NOMO-1 treated with dmso at 0.1 percent for 144 hours (cell line): ENCODE results near the gene FBH1.
"Not testable (repeated sequence)": the region's sequence is repeated elsewhere in the genome, so short reads cannot be mapped to it uniquely, and the experiment has no call there.

Experiments
- DNase-seq: peaks from one replicate; lab custom pipeline; 2025; ENCODE audit not compliant: unreplicated experiment; lab: John Stamatoyannopoulos, UW

The FBH1 gene

DNA sequence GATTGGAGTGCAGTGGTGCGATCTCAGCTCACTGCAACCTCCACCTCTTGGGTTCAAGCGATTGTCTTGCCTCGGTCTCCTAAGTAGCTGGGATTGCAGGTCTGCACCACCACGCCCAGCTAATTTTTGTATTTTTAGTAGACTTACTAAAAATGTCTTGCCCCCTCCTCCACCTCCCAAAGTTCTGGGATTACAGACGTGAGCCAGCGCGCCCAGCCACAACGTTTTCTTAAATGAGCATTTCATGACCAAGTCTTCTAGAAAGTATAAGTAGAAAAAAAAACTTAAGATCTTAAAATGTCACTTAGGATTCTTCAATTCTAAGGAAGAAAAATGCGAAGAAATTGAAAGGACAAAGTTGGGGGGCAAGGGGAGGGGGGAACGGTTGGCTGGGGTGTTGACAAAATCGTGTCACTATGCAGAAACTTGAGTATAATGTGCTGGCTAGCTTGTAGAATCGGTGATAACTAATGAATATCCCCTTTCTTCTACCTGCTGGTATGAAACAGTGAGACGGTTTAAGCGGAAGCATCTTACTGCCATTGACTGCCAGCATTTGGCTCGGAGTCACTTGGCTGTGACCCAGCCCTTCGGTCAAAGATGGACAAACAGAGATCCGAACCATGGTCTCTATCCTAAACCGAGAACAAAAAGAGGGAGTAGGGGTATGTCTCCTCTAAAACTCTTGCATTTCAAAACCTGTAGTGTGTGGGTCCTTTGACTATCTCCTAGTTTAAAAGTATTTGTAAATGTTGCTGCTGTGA lies 12.7 kb downstream of the FBH1 start:
- no peak for DNase-seq

DNA sequence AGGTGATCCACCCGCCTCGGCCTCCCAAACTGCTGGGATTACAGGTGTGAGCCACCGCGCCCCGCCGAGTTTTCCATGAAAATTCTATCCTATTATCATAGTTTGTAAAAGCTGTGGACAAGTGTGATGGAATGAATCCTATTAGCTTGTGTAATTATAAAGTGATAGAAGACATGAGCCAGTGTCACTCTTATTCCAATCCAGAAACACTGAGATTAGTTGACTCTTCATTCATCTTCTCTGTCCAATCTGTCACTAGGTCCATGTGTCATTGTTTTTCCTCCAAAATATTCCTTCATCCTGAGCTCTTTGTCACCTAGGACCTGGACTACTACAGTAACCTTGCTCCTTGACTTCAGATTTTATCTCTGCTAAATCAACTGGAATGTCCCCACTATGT lies 13.5 kb downstream of the FBH1 start:
- DNase-seq, result no peak

DNA sequence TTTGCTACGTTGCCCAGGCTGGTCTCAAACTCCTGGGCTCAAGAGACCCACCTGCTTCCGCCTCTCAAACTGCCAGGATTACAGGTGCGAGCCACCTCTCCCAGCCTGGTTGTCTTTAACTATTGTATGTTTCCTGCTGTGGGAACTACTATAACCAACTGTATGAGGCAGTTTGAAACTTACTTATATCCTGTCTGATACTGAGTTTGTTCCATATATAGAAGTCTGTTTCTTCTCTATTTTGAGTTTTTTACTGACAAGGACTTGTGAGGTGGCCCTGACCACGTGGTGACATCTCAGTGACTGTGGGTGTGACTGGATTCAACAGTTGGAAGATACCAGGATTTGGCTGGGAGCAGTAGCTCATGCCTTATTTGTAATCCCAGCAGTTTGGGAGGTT lies 14.2 kb downstream of the FBH1 start:
- DNase-seq, result no peak

DNA sequence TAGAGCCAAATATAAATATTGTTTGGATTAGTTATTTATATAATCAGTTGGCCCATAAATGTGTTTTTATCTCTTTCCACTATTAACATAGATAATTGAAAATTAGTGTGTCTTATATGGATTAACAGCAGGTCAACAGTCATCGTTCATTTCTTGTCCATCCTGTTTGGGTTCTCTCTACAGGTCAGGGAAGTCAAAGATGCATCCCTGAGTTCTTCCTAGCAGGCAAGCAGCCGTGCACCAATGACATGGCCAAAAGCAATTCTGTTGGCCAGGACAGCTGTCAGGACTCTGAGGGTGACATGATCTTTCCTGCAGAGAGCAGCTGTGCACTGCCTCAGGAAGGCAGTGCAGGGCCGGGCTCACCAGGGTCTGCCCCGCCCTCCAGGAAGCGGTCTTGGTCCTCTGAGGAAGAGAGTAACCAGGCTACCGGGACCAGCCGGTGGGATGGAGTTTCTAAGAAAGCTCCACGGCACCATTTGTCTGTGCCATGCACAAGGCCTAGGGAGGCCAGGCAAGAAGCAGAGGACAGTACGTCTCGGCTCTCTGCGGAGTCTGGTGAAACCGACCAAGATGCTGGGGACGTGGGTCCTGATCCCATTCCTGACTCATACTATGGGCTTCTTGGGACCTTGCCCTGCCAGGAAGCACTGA lies 15.9 kb downstream of the FBH1 start:
- no peak for DNase-seq

DNA sequence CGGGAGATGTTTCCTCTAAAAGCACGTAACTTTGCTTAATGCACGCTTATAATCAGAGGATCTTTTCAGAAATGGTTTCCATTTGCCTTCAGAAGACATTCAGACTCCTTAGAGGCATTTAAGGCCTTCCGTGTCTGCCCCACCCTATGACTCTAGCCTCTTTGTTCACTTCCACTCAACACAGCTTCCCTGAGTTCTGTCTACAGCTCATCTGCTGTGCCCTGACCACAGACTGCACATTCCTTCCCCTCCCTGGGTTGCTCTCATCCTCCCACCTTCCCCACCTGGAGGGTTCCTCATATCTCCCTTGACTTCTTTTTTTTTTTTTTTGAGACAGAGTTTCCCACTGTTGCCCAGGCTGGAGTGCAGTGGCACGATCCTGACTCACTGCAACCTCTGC lies 16.6 kb downstream of the FBH1 start:
- DNase-seq, result no peak

DNA sequence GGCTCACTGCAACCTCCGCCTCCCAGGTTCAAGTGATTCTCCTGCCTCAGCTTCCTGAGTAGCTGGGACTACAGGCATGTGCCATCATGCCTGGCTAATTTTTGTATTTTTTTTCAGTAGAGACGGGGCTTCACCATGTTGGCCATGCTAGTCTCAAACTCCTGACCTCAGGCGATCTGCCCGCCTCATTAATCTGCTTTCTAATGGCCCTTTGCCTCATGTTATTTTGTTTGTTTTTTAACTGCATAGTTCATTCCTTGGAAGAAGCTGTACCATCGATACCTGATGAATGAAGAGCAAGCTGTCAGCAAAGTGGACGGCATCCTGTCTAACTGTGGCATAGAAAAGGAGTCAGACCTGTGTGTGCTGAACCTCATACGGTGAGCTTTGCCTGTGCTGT lies 18.6 kb downstream of the FBH1 start:
- DNase-seq, result not testable (repeated sequence)

DNA sequence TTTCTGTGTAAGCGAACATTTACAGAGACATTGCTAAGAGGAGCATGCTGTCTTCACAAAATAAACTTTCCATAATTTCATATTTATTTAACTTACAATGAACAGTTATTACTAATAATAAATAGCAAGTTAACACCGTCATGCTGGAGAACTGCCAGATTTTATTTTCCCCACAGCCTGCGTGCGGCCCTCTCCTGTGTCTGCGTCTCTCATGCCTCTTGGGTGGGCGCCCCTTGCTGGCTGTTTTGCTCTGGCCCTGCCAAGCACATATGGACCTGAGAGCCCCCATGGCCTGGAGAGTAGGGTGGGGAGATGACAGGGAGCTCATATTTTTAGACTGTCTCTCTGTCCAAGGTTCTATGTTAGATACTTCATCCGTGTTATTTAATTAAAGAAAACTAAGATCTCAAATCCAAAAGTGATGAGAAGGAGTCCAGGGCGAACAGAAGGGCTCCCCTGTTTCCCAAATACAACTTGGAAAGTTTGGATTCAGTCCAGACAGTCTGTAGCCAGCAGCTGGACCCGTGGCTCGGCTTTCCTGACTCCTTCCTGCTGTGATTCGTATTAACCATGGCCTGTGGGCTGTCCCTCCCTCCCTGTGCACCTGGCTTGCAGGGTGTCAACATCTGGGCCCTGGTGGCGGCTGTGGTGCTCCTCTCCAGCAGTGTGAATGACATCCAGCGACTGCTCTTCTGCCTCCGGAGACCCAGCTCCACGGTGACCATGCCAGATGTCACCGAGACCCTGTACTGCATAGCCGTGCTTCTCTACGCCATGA lies 20.5 kb downstream of the FBH1 start:
- no peak for DNase-seq

DNA sequence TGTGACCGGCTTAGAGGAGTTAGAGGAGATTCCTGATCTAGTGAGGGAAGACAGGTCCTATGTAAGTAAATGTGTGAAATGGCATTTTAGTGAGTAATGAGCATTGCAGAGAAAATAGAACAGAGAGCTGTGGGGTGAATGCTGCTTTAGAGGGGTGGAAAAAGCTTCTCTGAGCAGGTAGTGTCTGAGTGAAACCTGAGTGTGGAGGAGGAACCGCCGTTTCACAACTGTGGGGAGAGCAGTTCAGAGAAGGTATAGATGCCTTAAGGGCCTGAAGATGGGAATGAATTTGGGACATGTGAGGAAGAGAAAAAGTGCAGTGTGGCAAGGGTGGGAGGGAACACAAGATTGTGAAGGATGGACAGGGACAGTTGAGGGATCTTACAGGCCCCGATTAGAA lies 21.6 kb downstream of the FBH1 start:
- DNase-seq, result no peak

DNA sequence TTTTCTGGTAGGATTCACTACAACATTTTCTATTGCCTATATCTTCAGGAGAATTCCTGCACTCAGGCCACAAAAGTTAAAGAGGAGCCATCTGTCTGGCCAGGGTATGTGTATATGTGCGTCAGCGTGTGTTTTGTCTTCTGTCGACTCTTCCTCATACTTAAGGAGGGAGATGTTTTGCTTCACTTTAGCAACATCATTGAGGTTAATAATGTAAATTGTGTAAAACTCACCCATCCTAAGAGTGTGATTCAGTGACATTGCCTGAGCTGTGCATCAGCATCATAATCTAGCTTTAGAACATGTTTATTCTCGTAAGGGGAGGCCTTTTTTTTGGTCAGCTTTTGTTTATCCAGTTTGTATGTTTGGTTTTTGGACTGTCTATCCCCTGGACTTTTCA lies 23.7 kb downstream of the FBH1 start:
- no peak for DNase-seq

DNA sequence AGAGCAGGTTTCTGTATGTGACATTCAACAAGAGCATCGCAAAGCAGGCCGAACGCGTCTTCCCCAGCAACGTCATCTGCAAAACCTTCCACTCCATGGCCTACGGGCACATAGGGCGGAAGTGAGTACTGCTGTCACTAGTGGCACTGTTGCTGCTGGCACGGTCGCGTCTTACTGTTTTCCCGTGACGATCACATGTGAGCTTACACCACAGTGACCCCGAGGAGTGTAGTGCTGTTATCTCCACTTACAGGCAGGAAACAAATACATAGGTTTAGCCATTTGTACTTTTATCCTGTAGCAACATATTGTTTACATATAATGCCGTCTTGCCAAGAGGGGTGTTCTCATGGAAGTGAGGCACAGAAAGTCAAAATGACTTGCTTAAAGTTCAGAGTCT lies 25.4 kb downstream of the FBH1 start:
- DNase-seq, result no peak

DNA sequence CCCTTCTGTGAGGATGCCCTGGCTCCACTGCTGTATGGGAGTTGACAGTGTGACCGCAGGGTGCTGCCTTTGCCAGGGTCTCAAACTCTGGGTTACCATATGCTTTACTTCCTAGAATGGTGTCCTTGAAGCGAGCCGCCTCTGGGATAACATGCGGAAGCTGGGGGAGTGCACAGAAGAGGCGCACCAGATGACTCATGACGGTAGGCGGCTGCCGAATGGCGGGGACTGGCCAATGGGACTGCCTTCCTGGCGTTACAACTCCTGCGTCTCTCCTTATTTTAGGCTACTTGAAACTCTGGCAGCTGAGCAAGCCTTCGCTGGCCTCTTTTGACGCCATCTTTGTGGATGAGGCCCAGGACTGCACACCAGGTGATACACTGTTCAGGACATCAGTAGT lies 27.3 kb downstream of the FBH1 start:
- DNase-seq, result no peak

DNA sequence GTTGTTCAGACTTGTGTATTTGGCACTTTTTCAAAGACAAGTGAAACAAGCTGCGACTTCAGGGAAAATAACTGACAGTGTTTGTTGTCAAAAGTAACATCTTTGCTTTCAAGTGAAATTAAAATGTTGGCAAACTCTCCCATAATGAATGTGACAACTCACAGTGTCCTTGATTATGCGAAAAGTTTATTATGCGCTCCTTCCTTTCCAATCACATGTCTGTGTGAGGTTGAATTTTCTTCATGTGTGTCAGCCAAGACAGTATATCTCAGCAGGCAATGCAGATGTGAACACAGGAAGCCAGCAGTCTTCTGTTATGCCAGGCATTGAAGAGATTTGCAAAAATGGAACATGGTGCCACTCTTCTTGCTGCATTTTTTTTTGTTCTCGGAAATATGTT lies 28.7 kb downstream of the FBH1 start:
- DNase-seq, result no peak

DNA sequence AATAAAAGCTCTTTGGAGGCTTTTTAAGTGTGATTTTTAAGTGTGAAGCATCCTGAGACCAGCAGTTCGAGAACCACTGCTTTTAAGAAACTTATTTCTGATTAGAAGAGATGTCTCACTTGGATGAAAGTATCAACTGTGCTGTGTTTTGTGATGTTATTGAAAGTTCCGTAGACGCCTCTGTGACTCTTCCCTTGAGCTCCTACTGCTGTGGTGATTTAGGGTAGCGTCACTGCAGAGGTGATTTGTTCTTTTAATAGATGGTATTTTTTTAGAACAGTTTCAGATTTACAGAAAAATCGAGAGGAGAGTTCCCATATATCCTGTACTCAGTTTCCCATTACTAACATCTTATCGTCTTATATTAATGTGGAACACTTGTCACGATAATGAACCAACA lies 29.5 kb downstream of the FBH1 start:
- DNase-seq, result no peak

DNA sequence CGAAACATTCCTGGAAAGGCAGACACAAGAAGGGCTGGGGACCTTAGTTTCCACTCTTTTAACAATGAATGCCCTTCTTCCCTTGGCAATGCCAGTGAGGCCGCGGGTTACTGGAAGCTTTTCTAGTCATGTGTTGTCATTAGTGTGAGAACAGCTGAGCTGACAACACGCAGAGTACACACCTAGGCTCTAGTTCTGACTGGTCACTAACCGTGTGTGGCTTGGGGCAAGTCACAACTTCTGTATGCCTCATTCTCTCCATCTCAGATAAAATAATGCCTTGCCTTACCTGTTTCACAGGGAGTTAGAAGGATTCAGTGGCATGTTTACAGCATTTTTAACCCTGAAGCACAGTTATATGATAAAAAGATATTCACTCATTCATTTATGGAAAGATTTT lies 31.7 kb downstream of the FBH1 start:
- no peak for DNase-seq

DNA sequence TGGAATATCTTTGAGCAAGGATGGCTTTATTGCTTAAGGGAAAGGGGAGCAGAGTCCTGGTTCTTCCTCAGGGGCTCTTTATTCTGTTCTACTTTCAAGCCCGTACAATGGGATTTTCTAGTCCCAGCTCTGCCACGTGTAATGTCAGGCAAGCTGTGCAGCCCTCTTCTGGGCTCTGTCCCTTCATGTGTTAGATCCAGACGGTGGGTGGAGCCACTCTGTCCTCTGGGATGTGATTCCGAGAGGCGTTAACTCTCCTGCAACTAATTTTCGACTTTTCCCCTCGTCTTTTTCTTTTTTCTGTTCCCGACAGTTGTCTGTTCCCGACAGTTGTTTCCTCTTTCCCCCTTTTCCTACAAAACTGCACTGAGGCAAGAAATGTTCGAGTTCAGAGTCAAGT lies 34.8 kb downstream of the FBH1 start:
- DNase-seq, result no peak

DNA sequence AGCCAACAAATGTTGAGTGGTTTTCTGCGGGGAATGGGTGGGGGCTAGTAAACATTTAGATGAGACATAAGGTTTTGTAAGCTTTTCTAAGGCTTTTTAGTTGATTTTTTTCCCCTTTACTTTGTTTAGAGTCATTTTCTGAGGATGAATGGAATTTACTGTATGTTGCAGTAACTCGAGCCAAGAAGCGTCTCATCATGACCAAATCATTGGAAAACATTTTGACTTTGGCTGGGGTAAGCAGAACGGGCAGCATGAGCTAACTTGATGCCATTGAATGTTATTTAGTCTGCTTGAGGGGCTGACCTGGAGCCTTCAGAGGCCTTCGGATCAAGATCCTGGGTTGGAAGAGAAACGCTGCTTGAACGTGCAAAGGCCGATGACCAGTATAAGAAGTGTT lies 37.3 kb downstream of the FBH1 start:
- DNase-seq, result no peak

DNA sequence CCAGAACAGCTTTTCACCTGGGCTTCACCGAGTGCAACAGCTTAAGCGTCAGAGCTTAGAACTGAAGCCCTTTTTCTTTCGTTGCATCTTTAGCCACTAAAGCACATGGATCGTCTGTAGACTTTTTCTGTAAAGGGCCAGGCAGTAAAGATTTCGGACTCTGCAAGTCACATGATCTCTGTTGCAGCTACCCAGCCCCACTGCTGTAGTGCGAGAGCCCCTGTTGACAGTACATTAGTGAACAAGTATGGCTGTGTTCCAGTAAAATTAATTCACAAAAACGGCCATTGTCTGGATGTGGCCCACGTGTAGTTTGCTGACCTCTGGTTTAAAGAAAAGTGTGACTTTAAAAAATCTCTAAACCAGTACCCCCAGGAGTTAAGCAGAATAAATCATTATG lies 39.4 kb downstream of the FBH1 start:
- DNase-seq, result no peak

DNA sequence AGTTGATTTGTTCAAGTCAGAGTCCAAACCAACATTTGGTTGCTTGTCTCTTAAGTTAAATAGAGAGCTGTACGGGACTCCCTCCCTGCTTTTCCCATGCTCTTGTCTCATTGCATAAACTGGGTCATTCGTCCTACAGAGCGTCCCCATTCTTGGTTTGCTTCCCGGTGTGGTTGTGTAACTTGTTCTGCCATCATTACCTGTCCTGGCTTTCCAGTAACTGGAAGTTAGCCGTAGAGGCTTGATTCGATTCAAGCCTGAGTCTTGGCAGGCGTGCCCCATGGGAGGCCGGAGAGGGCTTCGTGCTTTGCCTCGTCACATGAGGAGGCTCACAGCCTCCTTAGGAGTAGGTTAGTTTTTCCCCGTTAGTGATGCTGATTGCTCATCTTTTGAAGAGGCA lies 40.2 kb downstream of the FBH1 start:
- DNase-seq, result no peak

DNA sequence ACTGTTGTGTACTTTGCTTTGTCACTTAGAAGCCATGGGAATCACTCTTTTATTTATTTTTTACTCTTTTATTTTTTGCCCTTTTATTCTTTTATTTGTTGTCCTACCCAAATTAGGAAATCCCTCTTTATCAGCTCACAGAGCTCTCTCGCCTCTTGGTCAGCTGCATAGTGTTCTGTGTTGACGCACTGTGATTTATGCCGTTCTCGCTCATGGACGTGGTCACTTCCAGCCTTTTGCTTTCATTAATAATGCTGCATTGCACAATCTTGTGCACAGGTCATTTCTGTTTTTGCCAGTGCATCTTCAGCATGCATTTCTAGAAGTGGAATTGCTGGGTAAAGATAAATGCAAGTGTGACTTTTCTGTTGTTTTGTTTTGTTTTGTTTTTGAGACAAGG lies 42.3 kb downstream of the FBH1 start:
- DNase-seq, result no peak

DNA sequence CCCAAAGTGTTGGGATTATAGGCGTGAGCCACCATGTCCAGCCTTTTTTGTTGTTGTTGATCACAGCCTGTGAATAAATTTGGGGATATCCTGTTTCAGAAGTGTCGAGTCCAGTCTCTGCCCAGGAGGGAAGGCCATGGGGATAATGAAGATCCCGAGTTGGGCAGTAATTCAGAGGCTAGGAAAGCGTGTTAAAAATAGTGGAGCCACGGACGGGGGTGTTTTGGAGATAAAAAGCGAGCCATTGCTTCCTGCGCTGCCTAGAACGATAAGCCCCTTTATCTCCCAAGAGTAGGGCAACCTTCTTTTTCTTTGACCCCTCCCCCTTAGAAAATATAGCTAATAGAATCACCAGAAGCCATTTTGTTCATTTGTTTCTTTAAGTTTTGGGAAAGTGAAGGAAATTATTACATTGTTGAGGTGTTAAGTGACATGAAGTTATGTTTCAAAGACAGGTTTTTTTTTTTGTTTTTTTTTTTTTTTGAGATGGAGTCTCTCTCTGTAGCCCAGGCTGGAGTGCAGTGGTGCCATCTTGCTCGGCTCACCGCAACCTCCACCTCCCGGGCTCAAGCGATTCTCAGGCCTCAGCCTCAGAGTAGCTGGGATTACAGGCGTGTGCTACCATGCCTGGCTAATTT lies 44.0 kb downstream of the FBH1 start:
- DNase-seq, result no peak

DNA sequence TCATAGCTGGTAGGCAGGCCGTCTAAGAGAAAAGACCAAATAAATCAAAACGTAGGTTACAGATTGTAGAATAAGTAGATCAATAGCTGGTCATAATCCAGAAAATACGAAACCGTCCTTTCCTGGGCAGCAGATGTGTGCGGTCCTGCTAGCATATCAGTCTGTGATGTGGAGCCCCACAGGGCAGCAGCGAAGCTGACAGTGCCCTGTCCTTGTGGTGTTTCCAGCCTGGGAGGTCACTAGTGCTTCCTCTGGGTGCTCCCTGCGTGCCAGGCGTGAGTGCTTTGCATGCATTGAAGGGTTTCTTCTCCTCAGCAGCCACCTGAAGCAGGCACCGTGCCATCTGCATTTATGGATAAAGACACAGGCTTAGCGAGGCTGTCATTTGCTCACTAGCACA lies 45.6 kb downstream of the FBH1 start:
- no peak for DNase-seq

DNA sequence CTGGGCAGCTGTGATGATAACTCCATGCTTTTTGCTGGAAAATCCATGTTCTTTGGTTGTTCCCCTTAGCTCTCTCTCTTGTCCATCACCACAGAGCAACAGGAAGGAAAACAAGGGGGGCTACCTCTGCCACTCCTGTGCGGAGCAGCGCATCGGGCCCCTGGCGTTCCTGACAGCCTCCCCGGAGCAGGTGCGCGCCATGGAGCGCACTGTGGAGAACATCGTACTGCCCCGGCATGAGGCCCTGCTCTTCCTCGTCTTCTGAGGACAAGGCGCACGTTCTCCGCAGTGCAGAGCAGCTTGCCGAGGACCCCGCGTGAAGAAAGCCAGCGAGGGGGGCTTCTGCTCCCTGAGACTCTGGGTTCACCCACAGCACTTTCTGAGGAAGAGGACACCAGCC lies 47.0 kb downstream of the FBH1 start:
- DNase-seq, result no peak
